ENCODE data around the gene RAB6B.

Gene RAB6B

GRCh38 chr3:133899311-133899710 lies 3.6 kb upstream of the RAB6B start:
- Histone ChIP-seq H3K27me3 (ENCODE audit: control insufficient read depth, insufficient read depth, low read length) (no peaks in the 10 kb centered on the region), H3K36me3 (ENCODE audit: control insufficient read depth, insufficient read depth, low read length) (no peaks in the 10 kb centered on the region), H3K4me3 (ENCODE audit: low read length) (no peak overlapping the region), H3K27ac (ENCODE audit: low read depth, low read length) (no peak overlapping the region), H3K9ac (ENCODE audit: low read length) (no peak overlapping the region), H3K4me1 (ENCODE audit: control insufficient read depth, insufficient read depth, low read length) (no peaks in the 10 kb centered on the region)

GRCh38 chr3:133897547-133897946 lies 1.9 kb upstream of the RAB6B start:
- Histone ChIP-seq H3K4me3 (ENCODE audit: low read length) (no peak overlapping the region), H3K4me1 (ENCODE audit: control insufficient read depth, insufficient read depth, low read length) (no peaks in the 10 kb centered on the region), H3K9ac (ENCODE audit: low read length) (no peak overlapping the region), H3K27ac (ENCODE audit: low read depth, low read length) (no peak overlapping the region), H3K36me3 (ENCODE audit: control insufficient read depth, insufficient read depth, low read length) (no peaks in the 10 kb centered on the region), H3K27me3 (ENCODE audit: control insufficient read depth, insufficient read depth, low read length) (no peaks in the 10 kb centered on the region)

DNA sequence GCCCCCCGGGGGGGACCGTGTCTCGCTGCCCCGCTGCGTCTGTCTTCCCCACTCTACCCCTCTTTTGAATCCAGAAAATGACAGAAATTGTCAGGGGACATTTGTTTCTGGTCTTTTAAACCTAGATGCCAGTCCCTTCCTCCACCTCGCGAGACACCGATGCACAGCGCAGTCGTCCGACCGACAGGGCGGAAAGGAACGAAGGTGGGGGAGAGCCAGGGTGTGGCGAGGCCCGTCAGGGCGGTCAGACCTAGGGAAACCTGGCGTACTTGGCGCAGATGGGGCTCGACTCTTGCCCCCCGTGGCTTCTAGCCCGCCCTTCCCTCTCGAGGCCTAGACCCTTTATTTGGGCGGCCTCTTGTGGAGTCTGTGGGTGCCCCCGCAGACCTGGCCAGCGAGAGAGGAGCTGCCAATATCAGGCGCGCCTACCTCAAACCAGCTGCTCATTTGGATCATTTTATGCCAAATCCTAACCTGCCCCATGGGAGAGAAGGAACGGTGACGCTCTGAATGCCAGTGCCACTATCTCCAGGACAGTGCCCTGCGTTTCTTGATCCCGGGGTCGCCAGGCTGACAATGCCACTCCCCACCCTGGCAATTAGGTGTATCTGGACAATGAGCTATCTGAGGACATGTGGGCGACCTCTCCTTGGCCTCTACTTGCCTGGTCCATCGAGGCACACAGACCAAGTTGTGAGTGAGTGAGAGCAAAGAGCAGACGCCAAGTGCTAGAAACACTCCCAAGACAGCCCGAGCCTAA lies 500 bp upstream of the RAB6B start:
- peak overlapping the region; percentile 69 for H3K4me3 ChIP-seq (ENCODE audit: low read length)
- H3K27me3 ChIP-seq (ENCODE audit: control insufficient read depth, insufficient read depth, low read length): no peaks in the 10 kb centered on the region
- no peaks in the 10 kb centered on the region for H3K36me3 ChIP-seq (ENCODE audit: control insufficient read depth, insufficient read depth, low read length)
- peak overlapping the region; percentile 53 for H3K9ac ChIP-seq (ENCODE audit: low read length)
- H3K27ac ChIP-seq (ENCODE audit: low read depth, low read length): no peak overlapping the region
- H3K4me1 ChIP-seq (ENCODE audit: control insufficient read depth, insufficient read depth, low read length): no peaks in the 10 kb centered on the region

GRCh38 chr3:133894353-133895207 lies 1.1 kb downstream of the RAB6B start:
- H3K27ac ChIP-seq (ENCODE audit: low read depth, low read length): no peak overlapping the region
- H3K9ac ChIP-seq (ENCODE audit: low read length): no peak overlapping the region

DNA sequence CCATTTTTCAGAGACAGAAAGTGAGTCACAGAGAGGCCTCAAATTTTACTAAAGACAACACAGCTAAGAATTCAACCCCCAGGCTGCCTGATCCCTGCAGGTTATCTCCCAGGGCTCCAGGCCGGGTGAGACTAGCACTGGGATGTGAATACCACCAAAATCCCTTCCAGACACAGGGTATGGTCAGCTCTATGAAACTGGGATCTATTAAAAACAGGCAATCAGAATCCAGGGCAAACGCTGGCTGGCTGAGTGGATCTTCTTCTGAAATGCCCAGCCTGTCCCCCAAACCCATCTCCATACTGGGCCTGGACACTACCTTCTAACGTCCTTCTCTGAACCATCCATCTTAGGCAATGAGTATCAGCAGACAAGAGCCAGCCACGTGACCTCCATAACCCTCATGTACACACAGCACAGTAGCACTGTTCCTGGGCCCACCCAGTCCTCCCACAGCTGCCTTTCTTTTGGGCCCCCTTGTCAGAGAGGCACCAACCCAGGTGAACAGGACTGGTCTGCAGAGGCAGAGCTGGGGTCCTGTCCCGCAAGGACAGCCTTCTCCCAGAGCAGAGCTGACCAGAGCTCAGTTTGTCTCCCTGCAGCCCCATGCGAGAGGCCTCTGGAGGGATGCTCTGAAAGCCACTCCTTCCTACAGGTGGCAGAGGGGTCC lies 1.9 kb downstream of the RAB6B start:
- no peak overlapping the region for H3K4me3 ChIP-seq (ENCODE audit: low read length)
- H3K27me3 ChIP-seq (ENCODE audit: control insufficient read depth, insufficient read depth, low read length): no peaks in the 10 kb centered on the region
- H3K36me3 ChIP-seq (ENCODE audit: control insufficient read depth, insufficient read depth, low read length): no peaks in the 10 kb centered on the region
- no peak overlapping the region for H3K27ac ChIP-seq (ENCODE audit: low read depth, low read length)
- no peak overlapping the region for H3K9ac ChIP-seq (ENCODE audit: low read length)
- no peaks in the 10 kb centered on the region for H3K4me1 ChIP-seq (ENCODE audit: control insufficient read depth, insufficient read depth, low read length)

More at GRCh38 chr3:133894353-133895207, 1.1 kb downstream of the RAB6B start:
- no peaks in the 10 kb centered on the region for H3K27me3 ChIP-seq (ENCODE audit: control insufficient read depth, insufficient read depth, low read length)
- H3K4me3 ChIP-seq (ENCODE audit: low read length): peak overlapping the region; percentile 62
- no peaks in the 10 kb centered on the region for H3K36me3 ChIP-seq (ENCODE audit: control insufficient read depth, insufficient read depth, low read length)
- no peaks in the 10 kb centered on the region for H3K4me1 ChIP-seq (ENCODE audit: control insufficient read depth, insufficient read depth, low read length)

DNA sequence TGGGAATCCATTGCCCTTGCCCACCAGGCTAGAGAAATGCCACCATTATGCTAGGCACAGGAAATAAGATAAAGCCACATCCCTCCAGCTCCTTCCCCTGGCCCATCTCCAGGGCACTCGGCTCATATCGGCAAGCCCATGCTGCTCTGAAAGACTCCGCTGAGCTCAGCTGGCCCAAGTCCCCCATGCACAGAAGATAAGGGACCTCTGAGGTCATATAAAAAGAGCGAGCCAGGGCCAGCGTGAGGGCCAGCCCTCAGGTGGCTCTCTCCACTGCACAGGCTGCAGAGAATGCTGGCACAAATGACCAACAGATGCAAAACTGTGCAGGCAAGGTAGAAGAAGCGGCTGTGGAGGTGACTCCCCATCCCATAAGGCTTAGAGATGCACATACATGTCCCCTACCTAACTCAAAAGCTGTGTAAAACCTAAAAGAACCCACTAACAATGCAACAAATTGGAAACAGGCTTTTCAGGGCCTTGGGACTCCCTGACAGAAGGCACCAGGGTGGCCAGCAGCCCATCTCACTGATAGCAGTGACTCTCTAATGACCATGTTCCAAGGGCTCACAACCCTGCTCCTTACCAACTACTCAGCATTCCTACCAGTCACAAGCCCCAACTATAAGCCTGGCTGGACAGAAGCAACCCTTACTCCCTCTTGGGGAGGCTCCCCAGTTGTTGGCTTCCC lies 3.0 kb downstream of the RAB6B start:
- H3K36me3 ChIP-seq (ENCODE audit: control insufficient read depth, insufficient read depth, low read length): no peaks in the 10 kb centered on the region
- no peak overlapping the region for H3K9ac ChIP-seq (ENCODE audit: low read length)
- no peaks in the 10 kb centered on the region for H3K4me1 ChIP-seq (ENCODE audit: control insufficient read depth, insufficient read depth, low read length)
- no peaks in the 10 kb centered on the region for H3K27me3 ChIP-seq (ENCODE audit: control insufficient read depth, insufficient read depth, low read length)
- H3K27ac ChIP-seq (ENCODE audit: low read depth, low read length): no peak overlapping the region
- H3K4me3 ChIP-seq (ENCODE audit: low read length): no peak overlapping the region

GRCh38 chr3:133891662-133892378 lies 3.9 kb downstream of the RAB6B start:
- no peak overlapping the region for H3K9ac ChIP-seq (ENCODE audit: low read length)
- no peak overlapping the region for H3K27ac ChIP-seq (ENCODE audit: low read depth, low read length)
- no peak overlapping the region for H3K4me3 ChIP-seq (ENCODE audit: low read length)
- no peaks in the 10 kb centered on the region for H3K4me1 ChIP-seq (ENCODE audit: control insufficient read depth, insufficient read depth, low read length)
- H3K27me3 ChIP-seq (ENCODE audit: control insufficient read depth, insufficient read depth, low read length): no peaks in the 10 kb centered on the region
- no peaks in the 10 kb centered on the region for H3K36me3 ChIP-seq (ENCODE audit: control insufficient read depth, insufficient read depth, low read length)

DNA sequence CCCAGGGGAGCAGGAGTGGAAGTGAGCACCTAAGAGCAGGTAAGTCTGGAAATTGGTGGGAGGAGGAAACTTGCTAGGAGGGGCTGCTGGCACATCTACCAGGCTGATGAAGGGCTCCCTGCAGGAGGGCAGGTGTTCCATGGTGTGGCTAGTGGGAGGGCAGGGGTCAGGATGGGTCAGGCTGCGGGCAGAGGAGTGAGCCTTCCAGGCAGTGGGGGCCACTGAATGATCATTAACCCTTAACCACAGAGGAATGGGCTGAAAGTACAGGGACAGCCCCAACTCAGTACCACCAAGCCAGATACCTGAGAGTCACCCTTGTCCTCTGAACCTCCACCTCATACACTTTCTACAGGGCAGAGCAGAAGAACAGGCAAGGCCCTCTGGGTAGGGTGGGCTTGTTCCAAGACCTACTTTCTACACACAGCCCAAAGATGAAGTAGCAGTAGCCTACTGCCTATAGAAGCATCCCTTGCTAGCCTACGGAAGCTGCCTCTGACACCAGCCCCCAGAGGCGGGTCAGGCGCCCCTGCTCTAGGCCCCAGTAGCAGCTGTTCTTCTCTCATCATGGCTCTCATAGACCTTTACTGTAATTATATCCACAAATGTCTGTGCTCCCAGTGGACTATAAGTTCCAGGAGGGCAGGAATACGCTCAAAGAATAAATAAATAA lies 4.6 kb downstream of the RAB6B start:
- Histone ChIP-seq H3K36me3 (ENCODE audit: control insufficient read depth, insufficient read depth, low read length) (no peaks in the 10 kb centered on the region), H3K4me1 (ENCODE audit: control insufficient read depth, insufficient read depth, low read length) (no peaks in the 10 kb centered on the region)

GRCh38 chr3:133890037-133890436 lies 5.6 kb downstream of the RAB6B start:
- no peaks in the 10 kb centered on the region for H3K27me3 ChIP-seq (ENCODE audit: control insufficient read depth, insufficient read depth, low read length)
- H3K4me3 ChIP-seq (ENCODE audit: low read length): no peak overlapping the region
- H3K4me1 ChIP-seq (ENCODE audit: control insufficient read depth, insufficient read depth, low read length): no peaks in the 10 kb centered on the region
- no peak overlapping the region for H3K9ac ChIP-seq (ENCODE audit: low read length)
- H3K36me3 ChIP-seq (ENCODE audit: control insufficient read depth, insufficient read depth, low read length): no peaks in the 10 kb centered on the region
- no peak overlapping the region for H3K27ac ChIP-seq (ENCODE audit: low read depth, low read length)

More for the DNA sequence above, 4.6 kb downstream of the RAB6B start:
- Histone ChIP-seq H3K4me3 (ENCODE audit: low read length) (no peak overlapping the region), H3K27me3 (ENCODE audit: control insufficient read depth, insufficient read depth, low read length) (no peaks in the 10 kb centered on the region), H3K27ac (ENCODE audit: low read depth, low read length) (no peak overlapping the region), H3K9ac (ENCODE audit: low read length) (no peak overlapping the region)

DNA sequence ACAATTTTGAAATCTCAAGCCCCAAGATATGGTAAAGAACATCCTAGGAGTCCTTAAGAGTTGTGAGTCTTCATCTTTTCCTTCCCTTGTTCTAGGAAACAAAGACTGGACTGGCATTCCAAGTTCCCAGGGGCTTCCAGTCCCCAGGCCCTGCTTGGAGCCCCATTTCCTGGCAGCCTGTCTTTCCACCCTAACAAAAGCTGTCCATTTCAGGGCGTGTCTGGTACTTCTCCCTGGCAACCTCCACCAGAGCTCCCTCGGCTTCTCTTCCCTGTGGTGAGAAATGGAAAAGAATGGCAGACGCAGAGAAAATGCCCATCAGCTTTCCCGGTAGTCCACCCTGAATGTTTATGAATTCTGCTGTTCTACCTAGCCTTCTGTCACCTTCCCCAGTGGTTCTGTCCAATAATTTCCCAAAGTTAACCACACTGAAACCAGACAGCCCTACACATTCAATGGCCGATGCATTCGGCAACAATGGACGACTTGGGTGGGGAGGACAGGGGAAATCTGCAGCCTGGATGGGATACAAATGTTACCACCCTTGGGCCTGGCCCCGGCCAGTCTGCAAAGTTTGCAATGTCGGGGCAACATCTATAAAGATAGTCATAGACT lies 6.8 kb downstream of the RAB6B start:
- H3K4me1 ChIP-seq (ENCODE audit: control insufficient read depth, insufficient read depth, low read length): no peaks in the 10 kb centered on the region
- no peak overlapping the region for H3K9ac ChIP-seq (ENCODE audit: low read length)
- H3K27me3 ChIP-seq (ENCODE audit: control insufficient read depth, insufficient read depth, low read length): no peaks in the 10 kb centered on the region
- H3K4me3 ChIP-seq (ENCODE audit: low read length): no peak overlapping the region
- no peak overlapping the region for H3K27ac ChIP-seq (ENCODE audit: low read depth, low read length)
- H3K36me3 ChIP-seq (ENCODE audit: control insufficient read depth, insufficient read depth, low read length): no peaks in the 10 kb centered on the region
